DMS153 treated with DMSO at 0.1 percent for 48 hours (cell line): ENCODE results near the gene PI4K2A.
A peak's percentile ranks its signal among the peaks of the same experiment; 100 is the strongest.

ENCODE experiments used
- DNase-seq: peaks from one replicate; lab custom pipeline; 2025; ENCODE audit not compliant: unreplicated experiment; lab: John Stamatoyannopoulos, UW

The PI4K2A gene

DNA sequence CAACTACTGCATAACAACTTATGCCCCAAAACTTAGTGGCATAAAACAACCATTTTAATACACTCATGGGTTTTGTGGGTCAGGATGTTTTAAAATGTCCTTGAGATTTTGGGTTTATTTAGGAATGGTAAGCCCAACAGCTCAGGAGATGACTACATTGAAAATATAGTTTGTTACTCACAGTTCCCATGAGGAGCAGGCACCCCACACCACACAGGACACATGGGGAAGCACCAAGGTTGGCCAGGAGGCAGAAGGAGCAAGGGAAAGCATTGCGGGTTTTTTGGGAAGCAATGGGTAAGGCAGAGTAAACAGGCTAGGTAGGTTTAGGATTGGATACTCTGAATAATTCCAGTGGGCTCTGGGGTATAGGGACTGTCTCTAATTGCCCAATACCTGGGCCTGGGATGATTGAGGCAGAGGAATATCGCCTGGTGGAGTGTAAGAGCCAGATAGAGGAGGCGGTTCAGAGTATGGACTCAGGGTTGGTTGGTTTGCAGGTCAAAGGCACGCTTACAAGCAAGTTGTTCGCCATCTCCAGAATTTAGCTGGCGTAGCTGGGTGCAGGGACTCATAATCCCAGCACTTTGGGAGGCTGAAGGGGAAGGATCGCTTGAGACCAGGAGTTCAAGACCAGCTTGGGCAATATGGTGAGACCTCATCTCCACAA lies 63.1 kb downstream of the PI4K2A start:
- DNase-seq = no peak

DNA sequence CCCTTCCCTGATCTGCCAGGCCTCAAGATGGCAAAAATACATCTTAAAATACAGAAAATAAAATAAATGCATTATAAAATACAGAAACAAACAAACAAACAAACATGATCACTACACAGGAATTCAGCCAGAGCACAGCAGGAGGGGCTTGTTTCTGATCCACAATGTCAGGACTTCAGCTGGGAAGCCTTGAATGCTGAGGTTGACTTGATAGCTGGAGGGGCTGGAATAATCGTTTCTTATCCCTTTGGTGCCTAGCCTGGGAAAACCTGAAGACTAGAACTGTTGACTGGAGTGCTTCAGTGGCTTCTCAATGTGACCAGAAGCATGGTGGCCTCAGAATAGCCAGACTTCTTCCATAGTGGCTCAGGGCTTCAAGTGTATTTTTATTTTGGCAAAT lies 63.9 kb downstream of the PI4K2A start:
- DNase-seq = no peak

DNA sequence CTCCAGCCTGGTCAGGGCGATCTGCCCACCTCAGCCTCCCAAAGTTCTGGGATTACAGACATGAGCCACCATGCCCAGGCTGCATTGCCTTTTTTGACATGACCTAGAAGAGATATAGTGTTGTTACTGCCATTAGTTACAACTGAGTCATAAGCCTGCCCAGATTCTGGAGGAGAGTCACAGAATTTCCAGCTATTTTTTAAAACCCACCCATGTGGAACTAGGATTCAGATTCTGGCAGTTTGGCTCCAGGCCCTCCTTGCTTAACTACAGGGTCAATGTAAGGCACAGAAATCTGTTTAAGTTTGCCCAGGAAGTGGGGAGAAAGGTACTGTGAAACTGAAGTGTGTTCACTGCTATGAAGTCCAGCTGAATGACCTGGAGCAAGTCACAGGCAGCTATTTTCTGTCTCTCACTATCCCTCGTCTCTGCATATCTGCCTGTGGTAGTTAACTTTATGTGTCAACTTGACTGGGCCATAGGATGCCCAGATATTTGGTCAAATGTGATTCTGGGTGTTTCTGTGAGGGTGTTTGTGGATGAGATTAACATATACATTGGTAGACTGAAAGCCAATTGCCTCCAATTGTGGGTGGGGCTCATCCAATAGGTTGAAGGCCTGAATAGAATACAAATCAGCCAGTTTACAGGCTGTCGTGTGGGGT lies 64.7 kb downstream of the PI4K2A start:
- no peak for DNase-seq

DNA sequence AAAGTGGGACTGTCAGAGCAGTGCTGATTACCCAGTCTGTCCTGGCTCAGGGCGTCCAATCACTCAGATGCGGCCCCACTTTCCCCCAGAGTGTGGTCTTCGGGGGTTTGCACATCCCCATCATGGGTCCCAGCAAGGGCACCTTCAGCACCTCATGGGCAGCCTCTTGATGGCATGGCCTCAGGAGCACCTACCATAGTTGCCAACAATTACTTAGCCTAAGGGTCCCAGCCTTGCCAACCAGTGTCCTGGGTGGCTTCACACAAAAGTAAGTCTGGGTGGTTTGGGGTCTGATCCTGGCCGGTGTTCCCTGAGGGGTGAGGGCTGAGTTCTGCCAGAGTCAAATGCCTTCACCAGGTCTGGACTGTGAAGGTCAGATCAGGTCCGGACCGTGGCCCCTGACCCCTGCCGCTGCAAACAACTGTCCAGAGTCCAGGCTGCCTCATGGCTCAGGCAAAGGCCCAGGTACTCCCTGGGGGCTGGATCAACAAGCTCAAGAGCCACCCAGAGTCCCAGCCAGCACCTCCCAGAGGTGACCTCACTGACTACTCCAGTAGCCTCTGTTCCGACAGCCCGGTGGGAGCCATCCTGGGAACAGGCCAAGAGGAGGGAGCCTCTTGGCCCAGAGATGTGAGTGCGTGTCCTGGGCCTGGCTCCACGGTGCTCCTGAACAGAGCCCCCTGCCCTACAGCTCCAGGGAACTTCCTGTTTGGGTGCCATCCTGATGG lies 66.8 kb downstream of the PI4K2A start:
- DNase-seq = no peak

DNA sequence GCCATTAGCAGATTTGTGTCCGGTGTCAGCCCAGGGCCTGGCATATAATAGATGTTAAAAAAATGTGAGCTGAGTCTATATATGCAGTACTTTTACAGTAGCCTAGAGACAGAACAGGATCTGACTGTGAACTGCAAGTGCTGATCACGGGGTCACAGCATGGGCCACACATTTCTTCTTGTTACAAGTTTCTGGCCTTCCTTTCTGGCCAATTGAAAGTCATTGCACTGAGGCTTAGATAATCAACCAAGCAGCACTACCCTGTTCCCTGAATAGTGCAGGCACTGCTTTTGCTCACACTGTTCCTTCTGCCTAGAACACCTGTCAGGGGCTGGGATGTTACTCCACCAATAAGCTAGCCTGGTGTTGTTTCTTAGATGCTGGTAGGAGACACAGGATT lies 67.7 kb downstream of the PI4K2A start:
- no peak for DNase-seq

DNA sequence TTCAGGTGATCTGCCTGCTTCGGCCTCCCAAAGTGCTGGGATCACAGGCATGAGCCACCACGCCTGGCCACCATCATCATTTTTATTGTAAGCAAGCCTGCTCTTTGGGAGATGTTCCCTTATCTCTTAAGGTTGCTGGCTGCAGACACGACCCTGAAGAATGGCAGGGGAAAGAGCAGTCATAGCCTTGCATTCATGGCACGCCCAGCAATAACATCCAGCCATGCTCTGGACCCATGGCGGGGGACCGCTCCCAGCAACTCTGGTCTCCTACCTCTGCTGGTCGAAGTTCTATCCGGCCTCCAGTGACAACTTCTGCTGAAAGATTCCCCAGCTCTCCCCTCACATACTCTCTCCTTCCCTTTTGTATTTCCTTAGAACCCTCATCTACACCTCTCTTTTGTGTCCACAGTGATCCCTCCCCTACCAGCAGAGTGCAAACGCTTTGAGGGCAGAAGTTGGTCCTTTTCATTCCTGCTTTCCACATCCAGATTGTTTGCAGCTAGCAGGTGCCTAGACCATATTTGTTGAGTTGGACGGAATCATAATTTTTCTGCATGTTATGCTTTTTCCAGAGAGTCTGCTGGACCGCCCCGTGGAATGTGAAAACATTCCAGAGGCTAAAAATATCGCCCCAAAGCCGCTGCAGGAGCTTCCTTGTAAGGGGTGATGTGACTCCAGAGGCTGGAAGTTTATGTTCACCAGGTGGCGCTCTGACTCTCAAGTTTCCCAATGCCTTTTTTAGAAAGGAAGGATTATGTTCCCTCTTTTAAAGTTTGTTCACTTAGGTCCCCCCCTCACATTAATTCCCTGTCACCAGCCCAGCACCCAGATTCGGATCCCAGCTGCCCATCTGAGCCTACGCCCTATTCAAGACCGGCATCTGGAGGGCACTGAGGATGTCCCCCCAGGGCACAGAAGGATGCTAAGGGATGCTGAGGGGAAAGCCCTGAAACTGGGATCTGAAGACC lies 68.8 kb downstream of the PI4K2A start:
- peak; percentile 32 for DNase-seq

DNA sequence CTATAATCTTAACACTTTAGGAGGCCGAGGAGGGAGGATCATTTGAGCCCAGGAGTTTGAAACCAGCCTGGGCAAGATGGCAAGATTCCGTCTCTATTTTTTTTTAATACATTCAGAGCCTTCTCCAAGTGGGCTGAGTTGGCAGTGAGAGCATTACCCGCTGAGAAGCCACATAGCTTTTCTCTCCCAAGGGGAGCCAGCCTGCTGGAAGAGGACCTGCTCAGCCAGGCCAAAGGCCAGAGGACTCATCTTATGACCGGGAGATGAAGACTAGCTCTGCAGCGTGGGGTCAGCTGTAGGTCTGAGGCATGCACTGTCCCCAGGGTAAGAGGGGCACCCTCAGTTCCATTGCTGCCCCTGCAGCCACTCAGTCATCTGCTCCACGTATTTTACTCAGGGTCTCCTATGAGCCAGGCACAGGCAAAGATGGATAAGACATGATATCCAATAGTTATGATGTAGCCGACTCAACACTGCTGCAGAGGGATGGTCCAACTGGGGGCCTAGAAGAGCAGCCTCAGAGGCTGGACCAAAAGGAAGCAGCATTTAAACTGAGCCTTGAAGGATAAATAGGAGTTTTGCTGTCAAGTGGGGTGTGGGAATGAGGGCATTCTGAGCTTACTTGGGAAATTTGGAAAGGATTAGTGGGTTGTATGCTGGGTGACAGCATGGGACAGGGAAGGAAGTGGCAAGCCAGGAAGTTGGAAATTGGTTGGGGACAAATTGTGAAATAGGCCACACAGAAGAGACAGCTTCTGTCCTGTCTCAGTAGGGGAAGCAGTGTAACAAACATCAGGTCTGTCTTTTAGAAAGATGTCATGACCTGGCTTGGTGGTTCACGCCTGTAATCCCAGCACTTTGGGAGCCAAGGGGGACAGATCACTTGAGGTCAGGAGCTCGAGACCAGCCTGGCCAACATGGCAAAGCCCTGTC lies 71.4 kb downstream of the PI4K2A start:
- DNase-seq = no peak

DNA sequence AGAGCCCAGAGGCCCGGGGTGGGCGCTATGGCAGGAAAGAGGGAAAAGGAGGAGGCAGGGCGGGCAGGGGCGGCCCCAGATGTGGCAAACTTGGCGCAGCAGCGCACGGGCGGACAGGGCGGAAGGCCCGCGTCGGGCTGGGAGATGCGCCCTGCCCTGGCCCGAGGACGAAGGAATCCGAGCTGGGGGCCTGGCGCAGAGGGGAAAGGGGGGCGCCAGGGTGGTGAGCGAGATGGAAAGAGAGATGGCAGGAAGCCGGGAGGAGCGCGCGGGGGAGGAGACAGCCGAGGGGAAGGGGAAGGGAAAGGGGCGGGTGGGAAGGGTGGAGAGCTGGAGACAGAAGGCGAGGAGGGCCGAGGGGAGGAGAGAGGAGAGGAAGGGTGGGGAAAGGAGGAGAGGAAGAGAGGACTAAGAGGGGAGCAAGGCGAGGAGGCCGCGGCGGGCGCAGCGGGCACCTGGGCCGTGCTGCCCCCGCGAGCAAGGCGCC lies 72.9 kb downstream of the PI4K2A start, which contains the start of gene MARVELD1:
Gene MARVELD1, plus strand, starts transcription at position 392 of the 487 bp plus-strand sequence. CDS start 147 bp downstream, outside the sequence.
- no peak for DNase-seq

DNA sequence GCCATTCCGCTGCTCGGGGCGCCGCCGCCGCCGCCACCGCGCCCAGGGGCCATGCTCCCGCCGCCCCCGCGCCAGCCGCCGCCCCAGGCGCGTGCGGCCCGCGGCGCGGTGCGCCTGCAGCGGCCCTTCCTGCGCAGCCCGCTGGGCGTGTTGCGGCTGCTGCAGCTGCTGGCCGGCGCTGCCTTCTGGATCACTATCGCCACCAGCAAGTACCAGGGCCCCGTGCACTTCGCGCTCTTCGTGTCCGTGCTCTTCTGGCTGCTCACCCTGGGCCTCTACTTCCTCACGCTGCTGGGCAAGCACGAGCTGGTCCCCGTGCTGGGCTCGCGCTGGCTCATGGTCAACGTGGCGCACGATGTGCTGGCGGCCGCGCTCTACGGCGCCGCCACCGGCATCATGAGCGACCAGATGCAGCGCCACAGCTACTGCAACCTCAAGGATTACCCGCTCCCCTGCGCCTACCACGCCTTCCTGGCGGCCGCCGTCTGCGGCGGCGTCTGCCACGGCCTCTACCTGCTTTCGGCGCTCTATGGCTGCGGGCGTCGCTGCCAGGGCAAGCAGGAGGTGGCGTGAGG lies 73.4 kb downstream of the PI4K2A start:
- peak; percentile 57 for DNase-seq

DNA sequence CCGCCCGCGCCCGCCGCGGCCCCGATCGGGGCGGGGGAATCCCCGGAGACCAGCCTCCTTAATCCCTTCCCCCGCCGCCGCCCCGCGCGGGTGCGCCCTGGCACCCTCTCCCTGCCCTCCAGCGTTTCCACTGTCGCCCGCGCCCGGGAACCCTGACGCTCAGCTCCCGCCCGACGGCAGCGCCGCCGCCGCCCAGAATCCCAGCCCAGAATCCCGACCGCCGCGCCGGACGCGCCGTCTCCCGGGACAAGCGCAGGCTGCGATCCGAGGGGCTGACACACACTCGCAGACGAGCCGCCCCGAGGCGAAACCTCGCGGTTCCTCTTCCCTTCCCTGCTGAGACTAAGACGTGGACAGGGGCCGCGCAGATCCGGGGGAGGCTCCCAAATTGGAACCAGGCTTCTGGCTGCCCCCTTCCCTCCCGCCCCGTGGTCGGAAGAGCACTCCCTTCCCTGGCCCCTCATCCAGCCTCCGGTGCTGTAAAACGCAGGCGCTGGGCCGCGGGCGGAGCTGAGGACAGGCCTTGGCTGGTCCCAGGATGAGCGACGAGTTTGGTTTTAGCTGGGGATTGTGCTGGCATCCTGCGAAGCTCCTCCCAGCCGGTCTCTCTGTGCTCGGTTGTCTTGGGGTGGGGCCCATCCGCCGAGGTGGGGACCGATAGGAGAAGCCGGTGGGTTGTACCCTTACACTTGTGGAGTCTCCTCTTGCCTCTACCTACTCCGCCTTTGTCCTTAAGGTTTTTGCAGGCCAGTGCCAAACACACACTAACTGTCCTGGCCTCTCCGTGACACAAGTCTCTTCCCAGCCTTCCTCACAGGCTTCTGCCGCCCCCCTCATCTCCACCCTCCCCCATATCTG lies 74.2 kb downstream of the PI4K2A start:
- DNase-seq = no peak

DNA sequence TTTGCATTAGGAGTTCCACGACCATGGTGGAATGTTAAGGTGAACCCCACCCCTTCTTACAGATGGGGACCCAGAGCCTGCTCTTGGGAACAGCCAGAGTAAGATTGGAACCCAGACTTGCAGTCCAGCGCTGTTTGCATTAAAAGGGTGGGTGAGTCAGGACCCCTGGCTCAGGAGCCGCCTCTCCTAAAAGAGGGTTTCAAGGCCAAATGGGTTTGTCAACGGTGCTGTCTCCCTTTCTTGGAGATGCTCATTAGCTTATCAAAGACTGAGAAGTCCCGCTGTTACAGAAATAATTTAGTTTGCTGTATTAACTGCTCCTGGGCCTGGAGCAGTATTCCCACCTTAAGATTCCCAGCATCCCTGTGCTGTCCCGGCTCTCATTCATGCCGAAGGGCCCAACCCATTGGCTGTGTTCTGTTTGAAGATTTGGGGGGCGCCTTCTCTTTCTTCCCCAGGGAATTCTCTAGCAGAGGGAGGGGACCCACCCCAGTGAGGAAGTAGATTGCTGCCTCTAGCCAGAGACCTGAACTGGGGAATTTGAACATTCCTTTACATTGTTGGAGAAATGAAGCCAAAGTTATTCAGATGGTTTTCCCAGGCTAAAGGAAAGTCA lies 74.9 kb downstream of the PI4K2A start:
- DNase-seq = no peak

DNA sequence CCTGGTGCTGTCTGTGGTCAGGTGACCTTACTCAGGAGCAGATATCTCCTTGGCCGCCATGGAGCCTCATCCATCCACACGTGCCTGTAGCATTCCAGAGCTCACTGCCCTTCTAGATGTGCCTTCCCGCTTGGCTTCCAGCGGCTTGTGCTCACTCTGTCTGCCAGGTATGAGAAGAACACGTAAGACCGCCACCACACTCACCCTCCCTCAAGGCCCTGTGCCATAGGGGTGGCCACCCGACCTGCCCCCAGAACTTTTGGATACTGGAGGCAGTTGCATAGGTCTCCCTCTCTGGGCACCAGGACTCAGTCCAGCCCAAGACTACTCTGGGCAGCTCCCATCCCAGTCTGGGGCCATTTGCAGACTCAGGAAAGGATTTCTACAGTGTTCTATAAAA lies 77.2 kb downstream of the PI4K2A start:
- no peak for DNase-seq

DNA sequence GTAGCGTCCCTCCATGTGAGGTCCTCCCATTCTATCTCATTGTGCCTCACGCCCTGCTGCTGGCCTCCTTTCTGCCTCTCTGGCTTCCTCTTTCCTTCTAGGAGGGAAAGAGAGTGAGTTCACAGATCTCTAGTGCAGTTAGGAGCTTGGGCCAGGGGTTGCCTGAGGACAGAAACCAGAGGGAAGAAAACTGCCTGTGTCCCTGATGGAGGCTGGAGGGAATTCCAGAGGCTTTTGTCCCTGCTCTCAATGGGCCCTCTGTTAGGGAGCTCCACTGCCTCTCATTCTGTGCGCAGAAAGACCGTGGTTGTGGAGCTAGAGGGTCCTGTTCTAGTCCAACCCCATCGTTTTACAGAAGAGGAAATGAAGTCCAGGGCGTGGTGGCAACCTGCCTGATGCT lies 77.7 kb downstream of the PI4K2A start:
- peak; percentile 47 for DNase-seq

DNA sequence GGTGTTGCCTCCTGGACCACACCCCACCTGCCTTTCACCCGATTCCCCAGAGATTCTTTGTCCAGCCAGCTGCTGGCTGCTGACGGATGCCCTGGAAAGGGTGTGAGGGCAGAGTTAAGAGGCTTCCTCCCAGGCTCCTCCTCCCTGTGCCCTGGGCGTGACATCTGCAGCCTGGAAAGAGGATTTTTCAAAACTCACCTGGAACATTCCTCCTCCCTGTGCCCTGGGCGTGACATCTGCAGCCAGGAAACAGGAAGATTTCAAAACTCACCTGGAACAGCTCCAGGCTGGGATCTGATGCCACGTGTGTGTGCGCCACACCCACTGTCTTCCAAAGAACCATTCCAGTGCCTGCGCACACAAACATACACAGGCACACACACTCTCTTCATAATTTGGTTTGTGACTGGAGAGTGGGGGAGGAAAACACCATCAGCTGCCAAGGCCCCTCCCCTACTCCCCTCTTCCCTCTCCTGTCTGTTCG lies 78.2 kb downstream of the PI4K2A start:
- DNase-seq = peak; percentile 93

DNA sequence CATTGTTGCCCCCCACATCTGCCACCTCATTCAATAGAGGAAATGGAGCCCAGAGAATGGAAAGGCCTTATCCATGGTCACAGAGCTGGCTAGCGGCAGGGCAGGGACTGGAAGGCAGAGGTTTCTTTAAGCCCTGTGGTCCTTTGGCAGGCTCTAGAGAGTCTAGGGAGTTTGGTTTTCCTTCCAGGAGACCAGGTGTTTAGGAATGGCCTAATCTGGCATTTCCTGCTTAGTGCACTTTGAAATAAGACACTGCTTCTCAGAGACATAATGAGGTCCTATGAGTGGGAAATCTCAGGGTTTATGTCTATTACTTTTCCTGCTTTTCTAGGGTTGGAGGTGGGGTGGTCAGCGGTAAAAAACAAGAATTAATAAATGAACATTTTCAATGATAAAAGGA lies 79.1 kb downstream of the PI4K2A start:
- DNase-seq = no peak

DNA sequence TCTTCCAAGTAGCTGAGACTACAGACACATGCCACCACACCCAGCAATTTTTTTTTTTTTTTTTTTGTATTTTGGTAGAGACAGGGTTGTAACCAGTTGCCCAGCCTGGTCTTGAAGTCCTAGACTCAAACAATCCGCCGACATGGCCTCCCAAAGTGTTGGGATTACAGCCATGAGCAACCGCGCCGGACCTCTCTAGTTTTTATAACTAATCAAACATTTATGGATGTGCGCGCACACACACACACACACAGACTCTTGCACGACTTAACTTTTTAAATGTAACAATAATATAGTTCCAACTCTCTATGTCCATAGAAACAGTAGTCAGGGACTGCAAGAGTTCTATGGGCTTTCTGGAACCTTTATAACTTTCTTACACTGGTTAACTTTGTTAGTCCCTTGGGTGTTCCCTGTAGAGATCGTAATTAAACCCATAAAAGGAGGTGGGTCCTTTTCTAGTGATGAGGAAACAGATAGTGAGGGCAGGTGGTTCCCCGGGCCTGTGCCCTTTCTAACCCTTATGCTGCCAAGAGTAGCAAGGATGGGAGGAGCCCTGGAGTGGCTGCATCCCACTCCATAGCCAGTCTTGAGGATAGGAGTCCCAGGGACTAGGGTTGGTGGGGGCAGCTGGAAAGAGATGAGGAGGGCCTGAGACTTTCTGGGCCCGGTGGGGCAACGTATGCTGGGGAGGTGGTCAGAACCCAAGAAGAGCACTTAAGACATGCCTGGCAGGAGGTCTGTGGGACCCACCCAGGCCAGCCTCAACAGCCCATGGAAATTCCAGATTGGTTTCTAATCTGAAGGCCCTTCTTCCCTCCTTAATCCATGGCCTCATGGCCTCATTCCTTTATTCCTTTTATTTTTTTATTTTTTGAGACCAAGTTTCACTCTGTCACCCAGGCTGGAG lies 81.7 kb downstream of the PI4K2A start:
- no peak for DNase-seq

DNA sequence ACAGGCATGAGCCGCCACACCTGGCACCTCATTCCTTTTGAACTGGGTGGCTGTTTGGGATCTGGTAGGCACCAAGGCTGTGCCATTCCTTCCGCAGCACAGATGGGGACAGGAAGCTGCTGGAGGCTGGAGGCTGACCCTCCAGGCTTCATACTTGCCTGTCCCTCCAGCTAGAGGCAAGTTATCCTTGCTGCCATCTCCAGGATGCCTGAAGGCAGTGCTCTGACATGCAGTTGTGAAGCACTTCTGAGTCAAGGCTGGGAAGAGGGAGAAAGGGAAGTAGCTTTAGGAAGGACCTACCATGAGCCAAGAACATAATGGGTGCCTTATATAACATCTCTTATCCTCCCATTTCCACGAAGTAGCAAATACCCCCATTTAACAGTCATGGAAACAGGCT lies 82.5 kb downstream of the PI4K2A start:
- no peak for DNase-seq
